H1 (cell line): Measurements from ENCODE around the gene COPS7A. TPM values are rescaled to one million over a fixed set of nuclear protein-coding genes. Genes with fewer than 3 reads are reported as not detected.

Source experiments
- ASH2L ChIP-seq: fragments of 200-600, 300-600 bp; sonication (generic); IDR thresholded peaks from one replicate; pipeline ENCODE4 v1.7.1; 2017; ENCODE audit warnings: low read length
- ATF3 ChIP-seq: IDR thresholded peaks from 2 replicates; pipeline ENCODE4 v1.6.1; 2011; ENCODE audit warnings: low read depth, mild to moderate bottlenecking, low read length; ENCODE audit not compliant: insufficient read depth
- BACH1 ChIP-seq: IDR thresholded peaks from 2 replicates; pipeline ENCODE4 v1.6.1; 2012; ENCODE audit warnings: low read length, improper control_type of control experiment
- BCL11A ChIP-seq, 2 experiments: IDR thresholded peaks; one replicate each; pipeline ENCODE4 v1.6.1; 2011; ENCODE audit warnings: low read depth in 2 of 2, low read length in 2 of 2, mild to moderate bottlenecking in 2 of 2
- CBX8 ChIP-seq: fragments of 300-800, 300-1000 bp; sonication (generic); IDR thresholded peaks from 2 replicates; pipeline ENCODE4 v1.7.1; 2016; ENCODE audit warnings: low read depth, low read length, borderline replicate concordance
- EGR1 ChIP-seq: IDR thresholded peaks from 2 replicates; pipeline ENCODE4 v1.6.1; 2011; ENCODE audit warnings: low read depth, low read length, borderline replicate concordance
- EP300 ChIP-seq, 2 experiments: IDR thresholded peaks; 1 replicate in 1 of 2; 2 replicates in 1 of 2; pipeline ENCODE4 v1.6.1; 2011 to 2012; ENCODE audit warnings: low read depth in 2 of 2, low read length in 2 of 2, mild to moderate bottlenecking in 2 of 2, borderline replicate concordance in 1 of 2, inconsistent platforms in 1 of 2, moderate library complexity in 1 of 2
- GABPA ChIP-seq: IDR thresholded peaks from 2 replicates; pipeline ENCODE4 v1.6.1; 2011; ENCODE audit warnings: mild to moderate bottlenecking, low read length, moderate library complexity, borderline replicate concordance; ENCODE audit not compliant: insufficient read depth
- HDAC2 ChIP-seq, 2 experiments: fragments of 300-600 bp in 1 of 2; sonication (generic) in 1 of 2; IDR thresholded peaks; 2 replicates each; pipeline ENCODE4 v1.6.1; 2011 to 2012; ENCODE audit warnings: low read depth in 2 of 2, low read length in 2 of 2, mild to moderate bottlenecking in 2 of 2, moderate library complexity in 2 of 2, borderline replicate concordance in 1 of 2, inconsistent platforms in 1 of 2
- JUN ChIP-seq: IDR thresholded peaks from 2 replicates; pipeline ENCODE4 v1.6.1; 2011; ENCODE audit warnings: low read depth, mild to moderate bottlenecking, improper control_type of control experiment, low read length
- JUND ChIP-seq: IDR thresholded peaks from 2 replicates; pipeline ENCODE4 v1.6.1; 2011; ENCODE audit warnings: mild to moderate bottlenecking, improper control_type of control experiment, low read length
- NANOG ChIP-seq: IDR thresholded peaks from 2 replicates; pipeline ENCODE4 v1.6.1; 2011; ENCODE audit warnings: low read length, low read depth, mild to moderate bottlenecking, inconsistent platforms; ENCODE audit not compliant: insufficient read depth, poor library complexity, severe bottlenecking
- PHF8 ChIP-seq: fragments of 200-600 bp; sonication (generic); conservative IDR thresholded peaks from 2 replicates; pipeline ENCODE4 v1.7.1; 2012; ENCODE audit warnings: low read depth, mild to moderate bottlenecking, inconsistent platforms, low read length, moderate library complexity
- POLR2AphosphoS5 ChIP-seq: IDR thresholded peaks from 2 replicates; pipeline ENCODE4 v1.6.1; 2011; ENCODE audit warnings: low read depth, low read length
- POU5F1 ChIP-seq: IDR thresholded peaks from 2 replicates; pipeline ENCODE4 v1.6.1; 2011; ENCODE audit warnings: low read depth, mild to moderate bottlenecking, low read length, moderate library complexity
- RBBP5 ChIP-seq: IDR thresholded peaks from 2 replicates; pipeline ENCODE4 v1.7.1; 2012; ENCODE audit warnings: low read depth, mild to moderate bottlenecking, inconsistent platforms, low read length, moderate library complexity, borderline replicate concordance
- SIN3A ChIP-seq, 2 experiments: IDR thresholded peaks in 1 of 2; conservative IDR thresholded peaks in 1 of 2; 2 replicates each; pipeline ENCODE4 v1.6.1; 2011 to 2012; ENCODE audit warnings: low read length in 2 of 2, improper control_type of control experiment in 1 of 2, low read depth in 1 of 2, mild to moderate bottlenecking in 1 of 2
- SIRT6 ChIP-seq: IDR thresholded peaks from one replicate; pipeline ENCODE4 v1.7.1; 2012; ENCODE audit warnings: low read length, inconsistent platforms
- SP2 ChIP-seq: IDR thresholded peaks from 2 replicates; pipeline ENCODE4 v1.6.1; 2012; ENCODE audit warnings: mild to moderate bottlenecking, low read length, inconsistent platforms
- SRF ChIP-seq: IDR thresholded peaks from 2 replicates; pipeline ENCODE4 v1.6.1; 2011; ENCODE audit warnings: mild to moderate bottlenecking, low read depth, low read length, moderate library complexity
- SUZ12 ChIP-seq: fragments of 200-600 bp; sonication (generic); IDR thresholded peaks from 2 replicates; pipeline ENCODE4 v1.6.1; 2012; ENCODE audit warnings: mild to moderate bottlenecking, inconsistent platforms, low read length, moderate library complexity, mixed read lengths
- TCF12 ChIP-seq: IDR thresholded peaks from 2 replicates; pipeline ENCODE4 v1.6.1; 2011; ENCODE audit warnings: low read depth, mild to moderate bottlenecking, low read length
- polyA plus RNA-seq, 7 experiments: library from polyadenylated mRNA; depleted of rRNA in 3 of 7; stranded (reverse) in 5 of 7; unstranded in 2 of 7; fragments of >200 nt in 5 of 7; fragments of 200-250 nt in 2 of 7; gene quantifications; 1 replicate in 5 of 7; 2 replicates in 1 of 7; 4 replicates in 1 of 7; pipeline versions ENCODE4 v1.2.1 to v1.2.3, GENCODE V29; 2011 to 2013; ENCODE audit warnings: missing spikeins in 2 of 7, mixed read lengths in 2 of 7
- total RNA-seq: library from RNA; stranded (reverse); fragmentation: NEBNext Ultra II Directional; extraction: Animal tissue kit (Norgen Biotek cat#: 25700); gene quantifications from 2 replicates; pipeline ENCODE4 v1.2.1, GENCODE V29; 2021

The COPS7A gene
- total and polyA plus RNA-seq, 2 of the 8 experiments (the other 6 are each of a cell fraction or from before 2014, with no cell fraction given), result 44.5 to 95.9 TPM

- TF ChIP-seq TCF12 (peak; percentile 34; the same call in 1 of the 2 replicates), ASH2L (peak; percentile 57), EP300 (IDR thresholded peaks at IDR 0.05; ENCODE audit: borderline replicate concordance in 1 of 2, low read depth in 2 of 2, low read length in 2 of 2) (peak; percentile 21 to 63; a peak in 1 of 3 replicates), JUND (no peak), POU5F1 (no peak), SIRT6 (no peak), EGR1 (peak; percentile 97), CBX8 (no peak), GABPA (peak; percentile 88; the same call in 1 of the 2 replicates), NANOG (no peak), SUZ12 (no peak), RBBP5 (peak; percentile 39; the same call in 1 of the 2 replicates), SP2 (peak; percentile 71; the same call in 1 of the 2 replicates), HDAC2 (IDR thresholded peaks at IDR 0.05; ENCODE audit: borderline replicate concordance in 1 of 2, low read depth in 2 of 2, low read length in 2 of 2) (peak in 1 of 2 experiments; percentile 53; a peak in 1 of 4 replicates), JUN (no peak), BACH1 (no peak), SIN3A (conservative IDR thresholded peaks at IDR 0.05 in 1 of 2, IDR thresholded peaks at IDR 0.05 in 1 of 2; ENCODE audit: low read depth in 1 of 2, low read length in 2 of 2) (peak in 1 of 2 experiments; percentile 83; a peak in 1 of 4 replicates), BCL11A (IDR thresholded peaks at IDR 0.05; ENCODE audit: low read depth in 2 of 2, low read length in 2 of 2) (no peak), PHF8 (peak; percentile 56), SRF (no peak), ATF3 (peak; percentile 64; the same call in 1 of the 2 replicates), POLR2AphosphoS5 (peak; percentile 64; the same call in 1 of the 2 replicates)
These were observed at the start of gene COPS7A (continued) for GRCh38 chr12:6723607-6724408.
